Erythroblast (primary cell): ENCODE measurements around the gene USP3.
A peak's percentile ranks its signal among the peaks of the same experiment; 100 is the strongest.

ENCODE experiments used
- DNase-seq, 2 experiments: peaks; one replicate each; lab custom pipeline; 2025; lab: John Stamatoyannopoulos, UW
- GATA1 ChIP-seq: IDR thresholded peaks from 2 replicates; pipeline ENCODE4 v1.6.1; 2011; ENCODE audit warnings: low read depth, mild to moderate bottlenecking, control low read depth, low read length, moderate library complexity
- POLR2A ChIP-seq: IDR thresholded peaks from 2 replicates; pipeline ENCODE4 v1.6.1; 2011; ENCODE audit warnings: mild to moderate bottlenecking, low read length

USP3 gene

GRCh38 chr15:63466378-63467192 is 37.8 kb upstream of the USP3 start:
- DNase-seq = peak; percentile 75 to 81
- no peak for TF ChIP-seq POLR2A
- TF ChIP-seq GATA1 = no peak

GRCh38 chr15:63469190-63469589 is 35.2 kb upstream of the USP3 start:
- no peak for TF ChIP-seq POLR2A
- TF ChIP-seq GATA1 = no peak
- no peak for DNase-seq

- TF ChIP-seq GATA1 = no peak
- TF ChIP-seq POLR2A = no peak
- no peak for DNase-seq
Observed at GRCh38 chr15:63469984-63470383, 34.4 kb upstream of the USP3 start.

- no peak for DNase-seq
- TF ChIP-seq GATA1 (no peak), POLR2A (no peak)
Observed at GRCh38 chr15:63473007-63473748, 31.2 kb upstream of the USP3 start.

GRCh38 chr15:63473749-63473998 is 30.7 kb upstream of the USP3 start:
- TF ChIP-seq POLR2A = no peak
- TF ChIP-seq GATA1 = no peak
- no peak for DNase-seq

GRCh38 chr15:63473999-63474809 is 30.2 kb upstream of the USP3 start:
- TF ChIP-seq POLR2A (no peak), GATA1 (no peak)
- no peak for DNase-seq

- TF ChIP-seq POLR2A (no peak), GATA1 (no peak)
- DNase-seq = no peak
Observed at GRCh38 chr15:63474810-63475316, 29.5 kb upstream of the USP3 start.

GRCh38 chr15:63475707-63476106 is 28.7 kb upstream of the USP3 start:
- DNase-seq = no peak
- TF ChIP-seq POLR2A = no peak

- DNase-seq = no peak
- TF ChIP-seq GATA1 (no peak), POLR2A (no peak)
Observed at GRCh38 chr15:63476229-63476632, 28.2 kb upstream of the USP3 start.

- DNase-seq = no peak
- TF ChIP-seq POLR2A (no peak), GATA1 (no peak)
Observed at GRCh38 chr15:63478243-63478642, 26.1 kb upstream of the USP3 start.

GRCh38 chr15:63480441-63480821 is 24.0 kb upstream of the USP3 start:
- DNase-seq = no peak
- TF ChIP-seq GATA1 = no peak
- TF ChIP-seq POLR2A = no peak

- TF ChIP-seq GATA1 (no peak), POLR2A (no peak)
- DNase-seq = peak in 1 of 2 experiments; percentile 34
Observed at GRCh38 chr15:63481105-63481810, 23.1 kb upstream of the USP3 start.

GRCh38 chr15:63482874-63483323 is 21.5 kb upstream of the USP3 start:
- no peak for DNase-seq

More at GRCh38 chr15:63482874-63483323, 21.5 kb upstream of the USP3 start:
- no peak for TF ChIP-seq GATA1
